HG03280 (cell line): ENCODE data around the gene ZNF532.

ENCODE experiments used
- ATAC-seq: cut with Tn5 transposase; IDR thresholded peaks from one replicate; pipeline ENCODE4 v1.9.1; 2021; ENCODE audit warnings: mild to moderate bottlenecking, moderate library complexity; ENCODE audit not compliant: unreplicated experiment

The ZNF532 gene

GRCh38 chr18:58937071-58937886 lies 72.6 kb downstream of the ZNF532 start:
- no peak for ATAC-seq

- ATAC-seq, result no peak
Observed at GRCh38 chr18:58937887-58938267, 73.2 kb downstream of the ZNF532 start.

- no peak for ATAC-seq
Observed at GRCh38 chr18:58941426-58942099, 76.9 kb downstream of the ZNF532 start.

- ATAC-seq, result no peak
Observed at GRCh38 chr18:58943896-58944295, 79.2 kb downstream of the ZNF532 start.

- peak; percentile 60 for ATAC-seq
Observed at GRCh38 chr18:58947136-58947732, 82.6 kb downstream of the ZNF532 start.

GRCh38 chr18:58949031-58949430 lies 84.4 kb downstream of the ZNF532 start:
- no peak for ATAC-seq

- ATAC-seq, result no peak
Observed at GRCh38 chr18:58951986-58952702, 87.5 kb downstream of the ZNF532 start.

- no peak for ATAC-seq
Observed at GRCh38 chr18:58952858-58953257, 88.2 kb downstream of the ZNF532 start.

- ATAC-seq, result no peak
Observed at GRCh38 chr18:58953627-58954026, 89.0 kb downstream of the ZNF532 start.

GRCh38 chr18:58955001-58955400 lies 90.3 kb downstream of the ZNF532 start:
- no peak for ATAC-seq

- no peak for ATAC-seq
Observed at GRCh38 chr18:58955738-58956137, 91.1 kb downstream of the ZNF532 start.

- no peak for ATAC-seq
Observed at GRCh38 chr18:58958628-58959027, 94.0 kb downstream of the ZNF532 start.

- no peak for ATAC-seq
Observed at GRCh38 chr18:58960508-58960907, 95.8 kb downstream of the ZNF532 start.

- ATAC-seq, result no peak
Observed at GRCh38 chr18:58960946-58961722, 96.5 kb downstream of the ZNF532 start.

GRCh38 chr18:58962336-58962735 lies 97.7 kb downstream of the ZNF532 start:
- no peak for ATAC-seq

GRCh38 chr18:58965291-58966004 lies 100.8 kb downstream of the ZNF532 start:
- no peak for ATAC-seq

- no peak for ATAC-seq
Observed at GRCh38 chr18:58966005-58966677, 101.5 kb downstream of the ZNF532 start.

- ATAC-seq, result no peak
Observed at GRCh38 chr18:58966704-58967103, 102.0 kb downstream of the ZNF532 start.

GRCh38 chr18:58967751-58968254 lies 103.1 kb downstream of the ZNF532 start:
- no peak for ATAC-seq
